Astrocyte (in vitro differentiated cells and primary cell): ENCODE data around the gene TTC9B. TPM values are rescaled to one million over a fixed set of nuclear protein-coding genes. Genes with fewer than 3 reads are reported as not detected.

Source experiments
- DNase-seq: peaks from one replicate; pipeline ENCODE4 v3.0.0-alpha.2; 2010; ENCODE audit warnings: low read depth
- FAIRE-seq: peaks from 2 replicates; lab custom pipeline; 2011; peaks lifted over from hg19 to GRCh38; lab: Jason Lieb, UNC
- H2AFZ ChIP-seq: 2 replicates; pipeline ENCODE4 v1.6.0; 2012; ENCODE audit warnings: low read depth, low read length, inconsistent platforms
- H3K27ac ChIP-seq: 2 replicates; pipeline ENCODE4 v1.5.1; 2011; ENCODE audit warnings: low read depth, low read length, inconsistent platforms
- H3K27me3 ChIP-seq: 2 replicates; pipeline ENCODE4 v1.6.0; 2011; ENCODE audit warnings: low read length, inconsistent platforms; ENCODE audit not compliant: insufficient read depth
- H3K36me3 ChIP-seq: 2 replicates; pipeline ENCODE4 v1.5.1; 2011; ENCODE audit warnings: low read length, inconsistent platforms; ENCODE audit not compliant: insufficient read depth
- H3K4me1 ChIP-seq: 2 replicates; pipeline ENCODE4 v1.5.1; 2011; ENCODE audit warnings: low read length, inconsistent platforms; ENCODE audit not compliant: insufficient read depth
- H3K4me2 ChIP-seq: 2 replicates; pipeline ENCODE4 v1.6.0; 2012; ENCODE audit warnings: low read length, inconsistent platforms
- H3K4me3 ChIP-seq: 2 replicates; pipeline ENCODE4 v1.5.1; 2011; ENCODE audit warnings: low read depth, mild to moderate bottlenecking, low read length, inconsistent platforms; ENCODE audit not compliant: insufficient read depth
- H3K79me2 ChIP-seq: 2 replicates; pipeline ENCODE4 v1.6.0; 2012; ENCODE audit warnings: mild to moderate bottlenecking, low read length, inconsistent platforms; ENCODE audit not compliant: insufficient read depth
- H3K9ac ChIP-seq: 2 replicates; pipeline ENCODE4 v1.6.0; 2012; ENCODE audit warnings: mild to moderate bottlenecking, low read length, inconsistent platforms
- H3K9me3 ChIP-seq: 2 replicates; pipeline ENCODE4 v1.5.1; 2012; ENCODE audit warnings: low read depth, mild to moderate bottlenecking, low read length, inconsistent platforms; ENCODE audit not compliant: insufficient read depth
- H4K20me1 ChIP-seq: 2 replicates; pipeline ENCODE4 v1.6.0; 2012; ENCODE audit warnings: low read length, inconsistent platforms; ENCODE audit not compliant: insufficient read depth
- H3K27ac Mint-ChIP-seq: one replicate; pipeline ENCODE4 v1.8.0; 2021; ENCODE audit warnings: mild to moderate bottlenecking, mixed read lengths; ENCODE audit not compliant: unreplicated experiment
- H3K27me3 Mint-ChIP-seq: one replicate; pipeline ENCODE4 v1.8.0; 2021; ENCODE audit warnings: low read depth, mixed read lengths; ENCODE audit not compliant: unreplicated experiment
- H3K36me3 Mint-ChIP-seq: one replicate; pipeline ENCODE4 v1.8.0; 2021; ENCODE audit warnings: low read depth, mixed read lengths; ENCODE audit not compliant: unreplicated experiment
- H3K4me1 Mint-ChIP-seq: one replicate; pipeline ENCODE4 v1.8.0; 2021; ENCODE audit warnings: low read depth, mixed read lengths; ENCODE audit not compliant: unreplicated experiment
- H3K4me3 Mint-ChIP-seq: one replicate; pipeline ENCODE4 v1.8.0; 2021; ENCODE audit warnings: mild to moderate bottlenecking, moderate library complexity, mixed read lengths; ENCODE audit not compliant: unreplicated experiment
- H3K9me3 Mint-ChIP-seq: one replicate; pipeline ENCODE4 v1.8.0; 2021; ENCODE audit warnings: mild to moderate bottlenecking, mixed read lengths; ENCODE audit not compliant: unreplicated experiment
- CTCF ChIP-seq: IDR thresholded peaks from 2 replicates; pipeline ENCODE4 v1.5.1; 2011; ENCODE audit warnings: low read depth, mild to moderate bottlenecking, inconsistent platforms, low read length, moderate library complexity; ENCODE audit not compliant: insufficient read depth
- EZH2 ChIP-seq: IDR thresholded peaks from 2 replicates; pipeline ENCODE4 v1.6.1; 2012; ENCODE audit warnings: mild to moderate bottlenecking, low read length, inconsistent platforms; ENCODE audit not compliant: insufficient read depth
- total RNA-seq: library from RNA; stranded (reverse); gene quantifications from 2 replicates; pipeline ENCODE4 v1.2.1, GENCODE V29; 2021

The TTC9B gene
- total RNA-seq, 1 donor from 2014 or later, result not detected

- Mint-ChIP-seq H3K27me3 (no peaks in the 10 kb centered on the region), H3K4me1 (no peaks in the 10 kb centered on the region), H3K9me3 (peaks cover 3% of the 10 kb centered on the region), H3K27ac (no peak overlapping the region), H3K4me3 (no peak overlapping the region), H3K36me3 (peaks cover 22% of the 10 kb centered on the region)
- no peak overlapping the region for H3K4me3 ChIP-seq
- FAIRE-seq, result no peak
- H3K4me2 ChIP-seq, result no peak overlapping the region
- H3K9ac ChIP-seq, result no peak overlapping the region
- peaks cover 68% of the 10 kb centered on the region for H3K79me2 ChIP-seq
- DNase-seq, result no peak
- H3K27ac ChIP-seq, result no peak overlapping the region
- TF ChIP-seq EZH2 (no peak), CTCF (no peak)
- H3K4me1 ChIP-seq, result no peaks in the 10 kb centered on the region
- no peak overlapping the region for H2AFZ ChIP-seq
- H3K36me3 ChIP-seq, result peaks cover 3% of the 10 kb centered on the region
- H3K27me3 ChIP-seq, result no peaks in the 10 kb centered on the region
- H3K9me3 ChIP-seq, result no peaks in the 10 kb centered on the region
- peaks cover 84% of the 10 kb centered on the region for H4K20me1 ChIP-seq
These were observed 44.2 kb upstream of the TTC9B start for GRCh38 chr19:40262422-40262821.

- no peak for DNase-seq
- no peak overlapping the region for H3K4me2 ChIP-seq
- no peaks in the 10 kb centered on the region for H3K9me3 ChIP-seq
- no peak overlapping the region for H2AFZ ChIP-seq
- H4K20me1 ChIP-seq, result peaks cover 86% of the 10 kb centered on the region
- no peaks in the 10 kb centered on the region for H3K27me3 ChIP-seq
- Mint-ChIP-seq H3K4me1 (no peaks in the 10 kb centered on the region), H3K4me3 (no peak overlapping the region), H3K27me3 (no peaks in the 10 kb centered on the region), H3K27ac (no peak overlapping the region), H3K9me3 (peaks cover 3% of the 10 kb centered on the region), H3K36me3 (peaks cover 24% of the 10 kb centered on the region)
- no peak overlapping the region for H3K4me3 ChIP-seq
- peaks cover 3% of the 10 kb centered on the region for H3K36me3 ChIP-seq
- H3K9ac ChIP-seq, result no peak overlapping the region
- H3K79me2 ChIP-seq, result peaks cover 68% of the 10 kb centered on the region
- H3K27ac ChIP-seq, result no peak overlapping the region
- H3K4me1 ChIP-seq, result no peaks in the 10 kb centered on the region
- no peak for FAIRE-seq
- TF ChIP-seq EZH2 (no peak), CTCF (no peak)
These were observed 43.4 kb upstream of the TTC9B start for GRCh38 chr19:40261631-40262030.

GRCh38 chr19:40257096-40257517 lies 38.9 kb upstream of the TTC9B start:
- Mint-ChIP-seq H3K4me3 (no peak overlapping the region), H3K27me3 (no peaks in the 10 kb centered on the region), H3K9me3 (peaks cover 3% of the 10 kb centered on the region), H3K27ac (no peak overlapping the region), H3K36me3 (peaks cover 24% of the 10 kb centered on the region), H3K4me1 (peaks cover 6% of the 10 kb centered on the region)
- DNase-seq (no peak), FAIRE-seq (no peak)
- Histone ChIP-seq H3K9me3 (no peaks in the 10 kb centered on the region), H4K20me1 (peaks cover 75% of the 10 kb centered on the region), H3K79me2 (peaks cover 58% of the 10 kb centered on the region), H3K27me3 (no peaks in the 10 kb centered on the region), H2AFZ (no peak overlapping the region), H3K9ac (no peak overlapping the region), H3K36me3 (peaks cover 8% of the 10 kb centered on the region), H3K4me1 (no peaks in the 10 kb centered on the region), H3K4me3 (no peak overlapping the region), H3K27ac (no peak overlapping the region), H3K4me2 (no peak overlapping the region)
- no peak for TF ChIP-seq CTCF
- no peak for TF ChIP-seq EZH2
